NCI-H526 treated with DMSO at 0.1 percent for 48 hours (cell line): ENCODE results near the gene MRPL23.
"Not testable (repeated sequence)": the region's sequence is repeated elsewhere in the genome, so short reads cannot be mapped to it uniquely, and the experiment has no call there.

Source experiments
- DNase-seq: peaks from one replicate; lab custom pipeline; 2025; lab: John Stamatoyannopoulos, UW

Gene MRPL23

DNA sequence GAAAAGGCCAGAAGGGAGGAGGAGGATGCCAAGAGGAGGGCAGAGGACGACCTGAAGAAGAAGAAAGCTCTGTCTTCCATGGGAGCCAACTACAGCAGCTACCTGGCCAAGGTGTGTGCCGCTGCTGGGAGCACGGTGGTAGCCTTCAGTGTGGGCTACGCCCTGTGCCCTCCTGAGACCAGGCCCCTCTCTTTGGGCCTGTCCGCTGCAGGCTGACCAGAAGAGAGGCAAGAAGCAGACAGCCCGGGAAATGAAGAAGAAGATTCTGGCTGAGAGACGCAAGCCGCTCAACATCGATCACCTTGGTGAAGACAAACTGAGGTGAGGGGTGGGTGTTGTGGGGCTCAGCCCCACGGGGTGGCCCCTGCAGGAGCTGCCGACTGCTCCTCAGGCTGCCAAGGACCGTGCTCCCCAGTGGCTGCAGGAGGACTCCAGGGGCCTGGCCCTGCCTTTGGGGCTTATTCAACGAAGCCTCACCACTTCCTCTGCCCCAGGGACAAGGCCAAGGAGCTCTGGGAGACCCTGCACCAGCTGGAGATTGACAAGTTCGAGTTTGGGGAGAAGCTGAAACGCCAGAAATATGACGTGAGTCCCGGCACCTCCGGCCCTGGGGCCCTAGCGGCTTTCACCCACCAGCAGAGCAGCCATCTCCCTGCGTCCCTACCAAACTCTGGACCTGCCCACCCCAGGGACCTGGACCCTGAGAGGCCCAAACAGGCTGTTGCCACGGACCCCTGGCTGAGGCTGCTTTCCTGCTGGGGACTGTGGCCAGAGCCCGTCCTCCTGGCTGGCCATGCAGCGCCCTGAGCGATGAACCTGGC, 12.6 kb upstream of the MRPL23 start:
- DNase-seq: no peak

DNA sequence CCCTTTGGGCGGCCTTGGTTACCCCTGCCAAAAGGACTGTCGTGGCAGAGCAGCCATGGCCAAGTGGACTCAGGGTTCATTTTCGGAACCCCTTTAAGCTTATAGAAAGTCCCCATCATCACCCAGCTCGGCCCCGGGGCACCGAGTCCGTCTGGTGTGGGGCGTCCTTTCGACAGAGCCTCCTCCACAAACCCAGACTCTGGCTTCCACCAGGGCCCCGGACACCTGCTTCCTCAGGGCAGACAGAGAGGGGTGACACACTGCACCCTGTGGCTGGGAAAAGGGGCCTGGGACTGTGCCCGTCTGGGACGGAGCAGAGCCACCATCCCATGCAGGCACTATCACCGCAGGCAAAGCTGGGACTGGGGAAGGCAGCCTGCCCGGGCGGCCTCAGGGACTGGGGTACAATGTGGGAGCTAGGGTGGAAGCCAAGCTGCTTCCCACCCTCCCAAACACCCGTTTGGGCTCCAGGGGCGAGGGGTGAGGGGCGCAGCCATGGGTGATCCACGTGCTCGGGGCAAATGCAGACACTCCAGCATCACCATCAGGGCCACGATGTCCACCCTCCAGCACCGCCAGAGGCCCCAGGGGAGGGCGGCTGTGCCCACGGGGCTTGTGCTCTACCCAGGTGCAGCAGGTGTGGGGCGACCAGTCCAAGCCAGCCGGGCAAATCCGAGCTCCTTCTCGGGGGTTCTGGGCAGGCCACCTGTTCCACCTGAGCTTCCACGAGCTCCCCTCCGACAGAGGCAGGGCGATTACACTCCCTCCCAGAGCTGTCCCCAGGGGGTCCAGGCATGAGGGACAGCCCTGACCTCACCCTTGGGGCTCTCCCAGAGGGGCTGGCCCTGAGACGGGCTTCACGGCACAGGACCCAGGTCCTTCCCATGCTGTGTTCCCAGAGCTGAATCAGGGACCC, 11.7 kb upstream of the MRPL23 start:
- no peak for DNase-seq

DNA sequence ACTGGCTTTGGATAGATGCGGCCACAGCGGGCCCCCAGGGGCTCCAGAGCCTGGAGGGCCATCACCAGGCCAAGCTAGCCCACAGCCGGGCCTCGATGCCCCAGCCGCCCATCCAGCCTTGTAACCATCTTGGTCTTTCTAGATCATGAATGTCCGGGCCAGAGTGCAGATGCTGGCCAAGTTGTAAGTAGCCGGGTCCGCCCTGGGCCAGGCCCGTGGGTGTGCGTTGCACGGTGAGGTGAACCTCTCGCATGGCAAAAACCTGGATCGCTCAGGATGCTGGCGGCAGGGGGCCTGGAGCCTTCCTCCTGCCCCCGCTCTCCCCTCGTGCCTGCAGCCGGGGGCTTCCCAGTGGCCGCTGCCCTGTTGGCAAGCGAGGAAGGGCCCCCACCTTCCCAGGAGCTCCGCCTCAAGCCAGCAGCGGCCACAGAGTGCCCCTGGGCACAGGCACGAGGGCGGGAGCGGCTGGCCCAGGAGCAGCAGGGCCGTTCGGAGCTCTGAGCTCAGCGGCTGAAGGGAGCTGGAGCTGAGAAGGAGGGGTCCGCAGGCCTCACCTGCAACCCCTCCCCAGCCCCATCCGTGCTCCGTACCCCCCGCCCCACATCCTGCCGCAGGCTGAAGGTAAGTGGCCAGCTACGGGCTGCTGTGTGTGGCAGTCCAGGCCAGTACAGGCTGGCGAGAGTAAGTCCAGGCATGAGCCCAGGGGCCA, 10.9 kb upstream of the MRPL23 start:
- no peak for DNase-seq

DNA sequence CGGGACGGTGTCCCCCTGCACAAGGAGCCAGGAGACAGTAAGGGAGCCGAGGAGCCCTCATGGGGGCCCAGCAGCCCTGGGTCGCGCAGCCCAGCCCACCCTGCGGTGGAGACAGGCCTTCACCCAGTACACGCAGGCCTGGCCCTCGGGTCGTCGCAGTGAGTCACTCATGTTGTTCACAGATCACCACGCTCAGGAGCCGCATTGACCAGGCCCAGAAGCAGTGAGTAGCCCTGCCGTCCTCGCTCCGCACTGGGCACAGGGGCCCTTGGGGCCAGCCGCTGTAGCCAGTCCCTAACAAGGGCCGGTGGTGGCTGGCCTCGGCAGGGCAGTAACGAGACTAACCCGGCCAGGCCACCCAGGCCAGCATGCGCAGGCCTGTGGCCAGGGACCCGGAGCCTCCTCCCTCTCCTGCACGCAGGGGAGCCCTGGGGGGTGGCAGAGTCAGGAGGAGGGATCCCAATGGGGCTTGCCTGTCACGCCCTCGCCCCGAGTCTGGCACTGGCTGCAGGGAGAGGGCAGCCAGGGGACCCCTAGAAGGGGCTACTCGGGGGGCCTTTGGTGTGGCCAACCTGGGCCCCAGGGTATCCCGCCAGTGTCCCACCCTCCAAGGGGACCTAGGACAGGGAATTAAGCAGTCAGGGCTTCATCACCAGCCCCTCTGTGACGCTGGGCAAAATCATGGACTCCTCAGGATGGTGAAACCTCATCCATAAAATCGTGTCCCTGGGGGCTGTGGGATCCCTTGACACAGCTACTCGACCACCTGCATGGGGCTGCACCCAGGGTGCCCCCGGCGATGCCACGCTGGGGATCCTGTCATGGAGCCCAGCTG, 10.1 kb upstream of the MRPL23 start:
- no peak for DNase-seq

DNA sequence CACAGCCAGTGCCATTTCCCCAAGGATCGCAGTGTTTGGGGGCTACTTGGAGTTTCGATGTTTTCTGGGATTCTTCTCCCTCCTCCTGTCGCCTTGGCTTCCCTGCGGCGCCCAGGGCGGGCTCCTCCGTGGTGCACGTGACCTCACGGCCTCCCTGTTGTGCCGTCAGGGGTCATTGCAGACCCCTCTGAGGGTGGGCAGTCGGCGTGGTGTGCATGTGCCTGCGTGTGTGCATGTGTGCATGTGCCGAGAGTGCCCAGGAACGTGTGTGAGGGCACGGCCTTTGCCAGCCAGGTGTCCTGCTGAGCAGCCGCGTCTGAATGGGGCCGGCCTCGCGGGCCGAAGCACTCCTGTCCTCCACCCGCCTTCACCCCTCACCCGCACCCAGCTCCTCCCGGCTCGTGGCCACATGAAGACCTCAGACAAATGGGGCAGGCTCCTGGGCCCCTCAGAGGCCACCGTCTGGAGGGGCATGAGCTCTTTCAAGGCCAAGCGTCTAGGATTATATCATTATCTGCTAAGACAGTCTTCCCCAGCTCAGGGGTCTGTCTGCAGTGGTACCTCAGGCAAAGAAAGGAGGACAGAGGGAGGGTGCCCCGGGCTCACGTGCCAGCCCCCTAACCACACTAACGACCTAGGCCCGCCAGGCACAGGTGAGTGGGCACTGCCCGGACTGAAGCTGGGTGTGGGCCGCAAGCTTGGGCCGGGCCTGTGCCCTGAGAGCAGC, 9.4 kb upstream of the MRPL23 start:
- DNase-seq: no peak

DNA sequence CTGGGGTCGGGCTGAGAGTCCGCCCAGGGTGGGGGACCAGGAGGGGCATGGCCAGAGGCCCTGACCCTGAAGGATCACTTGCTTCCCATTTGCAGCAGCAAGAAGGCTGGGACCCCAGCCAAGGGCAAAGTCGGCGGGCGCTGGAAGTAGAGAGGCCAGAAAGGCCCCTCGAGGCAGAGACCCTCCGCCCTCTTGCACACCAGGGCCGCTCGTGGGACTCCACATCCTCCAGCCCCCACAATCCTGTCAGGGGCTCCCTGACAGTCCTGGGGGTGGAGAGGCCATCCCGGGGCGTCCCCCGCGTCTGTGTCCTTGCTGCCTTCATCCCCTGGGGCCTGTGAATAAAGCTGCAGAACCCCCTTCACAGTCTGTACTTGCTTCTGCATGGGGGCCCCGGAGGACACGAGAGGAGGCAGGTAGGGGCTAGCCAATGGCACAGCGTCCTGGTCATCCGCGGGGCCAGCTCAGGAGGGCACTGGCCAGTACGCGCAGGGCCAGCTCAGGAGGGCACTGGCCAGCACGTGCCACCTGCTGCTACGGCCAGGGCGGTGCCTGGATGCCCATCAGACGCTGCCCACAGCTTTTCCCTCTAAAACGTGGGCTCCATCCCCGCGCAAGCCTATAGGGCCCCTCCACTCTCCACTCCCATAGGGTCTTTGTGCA, 8.7 kb upstream of the MRPL23 start:
- DNase-seq: no peak

DNA sequence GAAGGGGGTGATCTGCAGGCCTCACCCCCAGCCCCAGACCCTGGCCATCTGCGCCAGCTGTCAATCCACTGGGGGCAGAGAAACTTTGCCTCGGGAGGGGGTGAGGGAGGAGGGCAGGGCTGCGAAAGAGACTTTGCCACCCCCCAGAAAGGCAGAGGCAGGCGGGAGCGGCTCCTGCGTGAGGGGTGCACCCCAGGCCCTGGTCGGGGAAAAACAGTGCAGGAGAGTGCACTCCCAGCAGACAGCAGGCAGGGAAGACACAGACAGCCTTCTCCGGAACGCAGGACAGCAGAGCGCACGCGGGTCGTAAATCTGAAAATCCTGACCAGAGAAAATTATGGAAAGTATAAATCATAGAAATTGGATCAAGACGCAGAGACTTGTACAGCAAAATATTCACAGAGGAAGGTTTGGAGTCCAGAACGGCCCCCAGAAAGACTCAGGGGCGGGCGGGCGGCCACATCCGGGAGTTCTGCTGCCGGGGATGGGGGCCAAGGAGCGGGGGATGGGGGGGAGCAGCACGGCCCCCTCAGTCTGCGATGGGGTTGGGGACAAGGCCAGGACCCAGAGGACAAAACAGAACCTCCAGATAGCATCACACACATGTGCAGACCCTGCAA, 8.0 kb upstream of the MRPL23 start:
- DNase-seq: no peak

DNA sequence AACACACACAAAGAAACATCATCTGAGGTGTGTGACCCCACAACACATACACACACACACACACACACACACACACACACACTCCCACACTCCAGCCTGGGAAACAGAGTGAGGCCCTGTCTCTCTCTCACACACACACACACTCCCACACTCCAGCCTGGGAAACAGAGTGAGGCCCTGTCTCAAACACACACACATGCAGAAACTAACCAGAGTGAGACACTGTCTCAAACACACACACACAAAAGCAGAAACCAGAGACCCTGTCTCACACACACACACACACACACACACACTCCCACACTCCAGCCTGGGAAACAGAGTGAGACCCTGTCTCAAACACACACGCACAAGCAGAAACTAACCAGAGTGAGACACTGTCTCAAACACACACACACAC, 7.3 kb upstream of the MRPL23 start:
- DNase-seq: not testable (repeated sequence)

DNA sequence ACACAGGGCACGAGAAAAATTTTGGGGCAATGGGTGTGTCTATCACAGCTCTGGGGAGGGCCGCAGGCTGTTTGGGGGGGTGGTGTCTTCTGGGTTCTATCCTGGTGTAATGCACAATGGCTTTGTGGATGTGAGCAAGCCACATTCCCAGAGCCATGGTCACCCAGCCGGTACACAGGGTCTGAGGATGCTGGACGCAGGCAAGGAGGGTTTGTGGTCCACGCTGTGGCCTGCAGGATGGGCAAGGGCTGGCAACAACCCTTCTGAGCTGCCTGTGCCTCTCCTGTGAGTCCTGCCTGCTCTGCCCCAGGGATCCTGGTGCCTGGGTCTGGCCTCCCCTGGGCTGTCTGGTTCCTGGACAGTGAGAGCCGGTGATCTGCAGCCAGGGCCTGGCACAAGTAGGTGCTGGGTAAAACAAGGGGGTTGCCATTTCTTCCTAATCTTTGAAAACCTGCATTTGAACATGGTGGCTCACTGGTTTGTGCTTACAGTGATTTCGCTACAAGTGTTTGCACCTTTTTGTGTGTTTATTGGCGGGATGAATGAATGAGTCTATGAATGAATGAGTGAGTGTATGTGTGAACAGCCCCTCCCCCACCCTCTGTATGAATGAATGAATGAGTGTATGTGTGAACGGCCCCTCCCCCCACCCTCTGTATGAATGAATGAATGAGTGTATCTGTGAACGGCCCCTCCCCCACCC, 4.4 kb upstream of the MRPL23 start:
- no peak for DNase-seq

DNA sequence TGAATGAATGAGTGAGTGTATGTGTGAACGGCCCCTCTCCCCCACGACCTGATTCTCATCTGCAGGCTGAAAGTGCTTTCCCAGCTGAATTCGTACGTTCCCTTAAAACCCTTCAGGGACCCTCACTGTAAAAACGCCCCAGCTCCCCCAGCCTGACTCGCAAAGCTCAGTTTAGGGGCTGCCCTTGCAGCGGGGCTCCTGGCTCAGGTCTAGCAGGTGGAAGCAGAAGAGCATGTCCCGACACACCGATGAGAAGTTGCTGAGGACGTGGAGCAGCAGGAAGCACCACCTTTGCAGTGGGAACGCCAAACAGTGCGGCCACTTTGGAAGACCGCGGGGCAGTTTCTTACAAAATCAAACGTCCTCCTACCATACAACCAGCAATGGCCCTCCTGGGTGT, 3.6 kb upstream of the MRPL23 start:
- no peak for DNase-seq

DNA sequence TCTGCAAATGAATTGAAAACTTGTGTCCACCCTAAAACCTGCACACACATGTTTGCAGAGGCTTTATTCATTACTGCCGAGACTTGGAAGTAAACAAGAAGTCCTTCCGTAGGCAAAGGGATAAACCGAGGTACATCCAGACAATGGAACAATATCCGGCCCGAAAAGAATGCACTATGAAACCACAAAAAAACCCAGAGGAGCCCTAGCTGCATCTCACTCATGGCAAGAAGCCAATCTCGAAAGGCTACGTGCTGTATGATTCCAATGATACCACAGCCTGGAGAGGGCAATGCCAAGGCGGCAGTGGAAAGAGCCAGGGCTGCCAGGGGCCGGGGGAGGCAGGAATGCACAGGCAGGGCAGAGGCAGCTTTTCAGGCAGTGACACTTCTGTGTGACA, 3.2 kb upstream of the MRPL23 start:
- DNase-seq: no peak

DNA sequence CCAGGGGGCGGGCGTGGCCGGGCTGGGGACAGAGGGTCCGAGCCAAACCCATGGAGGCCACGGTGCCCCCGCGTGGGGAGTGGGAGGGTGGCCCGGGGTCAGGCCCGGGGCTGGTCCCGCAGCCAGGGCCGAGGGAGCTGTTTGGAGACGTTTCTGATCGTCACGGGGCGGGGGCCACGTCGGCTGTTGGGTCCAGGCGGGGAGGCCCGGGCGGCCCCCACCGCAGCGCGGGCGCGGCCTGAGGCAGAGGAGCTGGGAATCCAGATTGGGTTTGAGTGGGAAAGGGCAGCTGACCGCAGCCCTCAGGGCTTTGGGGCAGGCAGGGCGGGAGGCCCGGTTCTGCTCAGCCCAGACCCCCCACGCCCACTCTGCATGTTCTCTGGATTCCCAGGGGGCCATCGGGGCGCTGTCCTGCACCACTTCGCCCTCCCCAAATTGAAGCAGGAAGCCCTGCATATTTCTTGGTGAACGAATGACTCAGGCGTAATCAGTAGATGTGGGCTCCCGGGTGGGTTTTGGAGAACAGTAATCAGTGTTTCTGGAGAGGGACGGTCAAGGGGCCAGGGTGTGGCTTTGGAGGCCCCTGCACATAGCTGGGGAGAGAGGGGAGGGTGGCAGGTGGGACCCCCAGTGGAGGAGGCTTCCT, 583 bp downstream of the MRPL23 start:
- DNase-seq: no peak

DNA sequence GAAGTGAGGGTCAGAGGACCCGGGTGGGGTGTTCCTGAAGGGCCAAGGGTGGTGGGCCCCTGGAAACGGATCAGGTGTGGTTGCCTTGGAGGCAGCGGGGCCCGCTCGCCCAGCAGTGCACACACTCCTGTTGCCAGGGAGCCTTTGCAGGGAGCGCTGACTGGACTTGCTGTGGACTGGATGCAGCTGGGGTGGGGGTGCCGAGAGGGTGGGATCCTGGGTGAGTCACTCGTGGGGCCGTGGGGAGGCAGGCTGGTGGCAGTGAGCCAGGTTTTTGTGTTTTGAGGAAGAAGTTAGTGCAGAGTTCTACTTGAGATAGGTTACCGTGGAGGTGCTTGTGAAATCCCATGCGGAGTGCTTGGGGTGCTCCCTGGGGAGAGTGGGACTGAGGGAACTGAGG, 1.3 kb downstream of the MRPL23 start:
- no peak for DNase-seq

DNA sequence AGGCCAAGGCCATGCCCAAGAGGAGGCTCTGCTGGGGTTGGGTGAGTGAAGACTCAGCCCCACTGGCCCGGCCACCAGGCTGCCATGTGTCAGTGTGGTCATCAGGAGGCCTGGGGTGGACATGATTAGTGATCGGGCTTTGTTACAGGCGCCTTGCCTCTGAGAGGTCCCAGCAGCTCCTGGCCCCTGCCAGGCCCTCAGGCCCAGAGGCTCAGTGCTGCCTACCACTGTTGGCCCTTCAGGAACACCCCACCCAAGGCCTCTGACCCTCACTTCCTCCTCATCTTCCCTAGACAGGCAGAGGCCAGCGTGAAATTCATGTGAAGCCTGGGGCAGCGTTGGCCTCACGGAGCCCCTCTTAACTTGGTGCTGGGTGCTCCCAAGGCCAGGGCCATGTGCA, 2.2 kb downstream of the MRPL23 start:
- no peak for DNase-seq

DNA sequence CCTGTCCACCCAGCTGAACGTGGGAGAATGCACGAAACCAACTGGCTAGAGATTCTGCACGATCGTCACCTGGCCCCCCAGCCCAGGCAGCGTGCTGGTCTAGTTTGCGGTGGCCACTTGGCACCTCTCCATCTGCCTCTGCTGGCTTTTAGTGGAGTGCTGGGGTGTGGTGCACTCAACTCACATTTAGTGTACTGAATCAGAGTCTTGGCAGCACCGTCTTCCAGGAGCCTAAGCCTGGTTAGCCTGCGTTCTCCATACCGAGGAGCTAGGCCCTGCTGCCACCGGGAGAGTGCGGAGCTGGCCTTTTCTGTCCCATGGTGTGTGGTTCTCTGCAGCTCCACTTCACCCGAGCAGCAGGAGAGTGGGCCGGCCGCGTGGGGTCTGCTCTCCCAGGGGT, 2.8 kb downstream of the MRPL23 start:
- DNase-seq: no peak

DNA sequence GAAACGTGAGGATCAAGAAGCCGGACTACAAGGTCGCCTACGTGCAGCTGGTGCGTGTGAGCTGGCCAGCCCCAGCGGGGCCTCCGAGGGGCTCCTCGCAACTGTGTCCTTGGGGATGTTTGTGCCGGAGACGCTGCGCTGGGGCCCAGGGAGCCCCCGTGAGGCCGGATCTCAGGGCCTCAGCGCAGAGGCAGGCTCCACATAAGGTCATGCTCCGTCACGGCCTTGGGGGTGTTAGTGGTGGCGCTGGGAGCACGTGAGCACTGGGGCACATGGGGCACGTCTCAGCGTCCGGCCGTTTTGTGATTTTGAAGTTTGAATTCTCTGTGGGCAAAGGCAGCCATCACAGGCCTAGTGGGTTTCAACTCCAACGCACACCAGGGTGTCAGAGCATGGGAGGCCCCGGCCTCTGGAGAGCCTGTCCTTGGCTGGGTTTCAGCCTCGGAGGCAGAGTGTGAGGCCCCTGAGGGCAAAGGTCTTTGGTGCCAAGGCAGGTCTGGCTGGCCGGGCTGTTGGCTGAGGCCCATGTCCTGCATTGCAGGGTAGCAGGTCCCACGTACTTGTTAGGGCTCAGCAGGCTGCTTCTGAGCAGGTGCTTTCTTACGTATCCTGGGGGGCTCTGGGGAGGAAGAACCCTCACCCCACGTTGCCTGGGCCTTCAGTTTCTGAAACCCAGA, 5.8 kb downstream of the MRPL23 start:
- DNase-seq: no peak

DNA sequence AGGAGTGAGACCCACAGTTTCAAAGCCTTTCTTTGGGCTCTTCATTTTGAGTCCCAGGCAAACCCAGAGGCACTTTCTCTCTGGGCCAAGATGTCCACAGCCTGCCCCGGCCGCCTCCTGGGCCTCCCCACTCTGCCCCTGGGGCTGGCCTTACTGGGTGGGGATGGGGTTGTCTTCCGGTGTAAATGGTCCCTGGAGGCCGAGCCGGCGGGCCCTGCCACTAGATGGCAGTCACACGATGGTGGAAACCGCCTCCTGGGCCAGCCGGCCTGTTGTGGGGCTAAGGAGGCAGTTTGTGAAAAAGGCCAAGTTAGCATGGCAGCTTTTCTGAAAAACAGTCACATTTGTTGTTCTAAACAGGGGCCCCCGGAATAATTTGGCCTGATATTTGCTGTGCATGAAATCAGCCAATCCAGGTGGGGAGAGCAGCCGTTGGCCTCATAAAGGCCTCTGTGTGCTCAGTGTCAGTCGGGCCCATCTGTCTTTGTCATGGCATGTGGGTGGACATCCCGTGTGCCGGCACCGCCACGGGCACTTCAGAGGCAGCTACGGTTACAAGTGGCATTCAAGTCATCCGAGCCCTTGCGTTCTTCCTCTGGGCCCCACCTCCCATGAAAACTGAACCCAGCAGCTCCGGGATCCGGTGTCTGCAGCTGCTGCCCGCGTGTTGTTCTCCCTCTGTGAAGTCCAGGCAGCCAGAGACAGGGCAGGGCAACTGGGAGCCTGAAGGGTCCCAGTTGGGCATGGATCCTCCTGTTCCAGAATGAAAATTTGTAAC, 6.5 kb downstream of the MRPL23 start:
- DNase-seq: no peak
